ENCODE measurements around the gene DYTN. TPM values are rescaled to one million over a fixed set of nuclear protein-coding genes. Genes with fewer than 3 reads are reported as not detected.

Gene DYTN
- total and polyA plus RNA-seq, 8 donors: 0.10 to 0.27 TPM; not detected in 6

- intact Hi-C loops (cut with DNase I): no loop called here
- Histone ChIP-seq H3K4me1 (no peaks in the 10 kb centered on the region), H3K36me3 (no peaks in the 10 kb centered on the region), H3K4me3 (no peak overlapping the region), H3K9me3 (no peaks in the 10 kb centered on the region), H3K27ac (no peak overlapping the region), H3K27me3 (no peaks in the 10 kb centered on the region)
- DNase-seq: no peak
- TF ChIP-seq, protein P1, sequence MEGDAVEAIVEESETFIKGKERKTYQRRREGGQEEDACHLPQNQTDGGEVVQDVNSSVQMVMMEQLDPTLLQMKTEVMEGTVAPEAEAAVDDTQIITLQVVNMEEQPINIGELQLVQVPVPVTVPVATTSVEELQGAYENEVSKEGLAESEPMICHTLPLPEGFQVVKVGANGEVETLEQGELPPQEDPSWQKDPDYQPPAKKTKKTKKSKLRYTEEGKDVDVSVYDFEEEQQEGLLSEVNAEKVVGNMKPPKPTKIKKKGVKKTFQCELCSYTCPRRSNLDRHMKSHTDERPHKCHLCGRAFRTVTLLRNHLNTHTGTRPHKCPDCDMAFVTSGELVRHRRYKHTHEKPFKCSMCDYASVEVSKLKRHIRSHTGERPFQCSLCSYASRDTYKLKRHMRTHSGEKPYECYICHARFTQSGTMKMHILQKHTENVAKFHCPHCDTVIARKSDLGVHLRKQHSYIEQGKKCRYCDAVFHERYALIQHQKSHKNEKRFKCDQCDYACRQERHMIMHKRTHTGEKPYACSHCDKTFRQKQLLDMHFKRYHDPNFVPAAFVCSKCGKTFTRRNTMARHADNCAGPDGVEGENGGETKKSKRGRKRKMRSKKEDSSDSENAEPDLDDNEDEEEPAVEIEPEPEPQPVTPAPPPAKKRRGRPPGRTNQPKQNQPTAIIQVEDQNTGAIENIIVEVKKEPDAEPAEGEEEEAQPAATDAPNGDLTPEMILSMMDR (IDR thresholded peaks at IDR 0.05): no peak
- ATAC-seq: no peak
These were observed 102.6 kb downstream of the DYTN start for GRCh38 chr2:206615417-206616089.

DNA sequence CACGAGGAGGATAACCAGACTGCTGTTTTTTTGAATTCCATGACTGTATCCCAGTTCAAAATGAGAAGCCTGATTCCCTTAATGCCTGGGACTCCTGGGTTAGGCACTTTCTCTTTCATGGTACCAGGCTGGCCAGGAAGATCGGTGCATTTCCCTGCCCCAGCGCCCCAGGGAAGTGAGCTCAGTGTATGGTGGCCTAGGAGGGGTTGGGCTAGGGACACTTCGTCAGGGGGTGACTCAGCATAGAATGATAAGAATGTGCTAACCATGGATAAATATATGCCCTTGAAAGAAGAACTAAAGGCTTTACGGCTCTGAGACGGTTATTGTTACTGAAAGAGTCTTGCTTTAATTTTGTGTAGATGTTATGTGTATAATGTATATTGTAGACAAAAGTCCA is 103.4 kb downstream of the DYTN start:
- TF ChIP-seq, protein P1 (IDR thresholded peaks at IDR 0.05): no peak
- H3K9me3 ChIP-seq: no peaks in the 10 kb centered on the region
- DNase-seq (no peak), ATAC-seq (no peak)
- no peak overlapping the region for H3K4me3 ChIP-seq
- intact Hi-C loops (cut with DNase I): no loop called here
- H3K4me1 ChIP-seq: no peaks in the 10 kb centered on the region
- no peak overlapping the region for H3K27ac ChIP-seq
- H3K36me3 ChIP-seq: no peaks in the 10 kb centered on the region
- no peaks in the 10 kb centered on the region for H3K27me3 ChIP-seq

GRCh38 chr2:206611736-206612135 is 106.5 kb downstream of the DYTN start:
- Histone ChIP-seq H3K27me3 (no peaks in the 10 kb centered on the region), H3K4me1 (no peaks in the 10 kb centered on the region), H3K9me3 (no peaks in the 10 kb centered on the region), H3K27ac (no peak overlapping the region), H3K36me3 (no peaks in the 10 kb centered on the region), H3K4me3 (no peak overlapping the region)
- ATAC-seq (no peak), DNase-seq (no peak)
- TF ChIP-seq, protein P1 (IDR thresholded peaks at IDR 0.05): no peak
- intact Hi-C loops (cut with DNase I): no loop called here

DNA sequence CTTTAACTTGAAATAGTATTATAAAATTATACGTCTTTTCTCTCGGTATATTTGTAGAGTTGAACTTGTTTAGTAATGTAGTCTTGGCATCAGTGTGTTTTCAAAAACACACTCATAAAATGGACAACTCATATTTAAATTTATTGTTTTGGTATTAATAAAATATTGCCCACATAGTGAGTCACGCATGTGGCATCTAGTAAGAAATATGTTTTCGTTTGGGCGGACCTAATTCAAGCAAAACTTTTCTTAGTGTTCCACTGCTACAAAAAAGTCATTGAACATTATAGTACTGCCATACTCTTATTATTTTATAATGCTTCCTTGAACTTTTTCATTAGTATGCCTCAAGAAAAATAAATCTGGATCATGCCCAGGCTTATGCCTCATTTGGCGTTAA is 107.0 kb downstream of the DYTN start:
- intact Hi-C loops (cut with DNase I): no loop called here
- DNase-seq (no peak), ATAC-seq (no peak)
- Histone ChIP-seq H3K27me3 (no peaks in the 10 kb centered on the region), H3K9me3 (no peaks in the 10 kb centered on the region), H3K4me1 (no peaks in the 10 kb centered on the region), H3K4me3 (no peak overlapping the region), H3K27ac (no peak overlapping the region), H3K36me3 (no peaks in the 10 kb centered on the region)
- TF ChIP-seq, protein P1 (IDR thresholded peaks at IDR 0.05): no peak

DNA sequence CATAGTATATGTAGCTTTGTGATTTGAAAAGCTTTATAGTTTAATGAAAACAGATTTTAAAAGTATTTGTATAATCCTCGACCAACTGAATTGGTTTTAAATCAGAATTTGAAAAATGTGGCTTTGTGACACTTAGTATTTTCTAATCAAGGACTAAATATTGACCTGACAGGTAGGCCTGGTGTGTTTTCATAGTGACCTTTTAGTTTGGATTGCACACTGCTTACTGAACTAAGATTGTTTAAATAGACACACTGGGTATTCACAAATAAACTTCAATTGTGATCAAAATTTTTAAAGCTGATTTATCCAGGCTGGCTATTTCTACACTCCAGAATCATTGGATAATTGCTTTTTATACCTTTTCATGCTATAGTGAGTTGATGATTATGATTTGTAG is 107.7 kb downstream of the DYTN start:
- Histone ChIP-seq H3K9me3 (no peaks in the 10 kb centered on the region), H3K4me1 (no peaks in the 10 kb centered on the region), H3K27me3 (no peaks in the 10 kb centered on the region), H3K4me3 (no peak overlapping the region), H3K36me3 (no peaks in the 10 kb centered on the region), H3K27ac (no peak overlapping the region)
- ATAC-seq: no peak
- no peak for DNase-seq
- intact Hi-C loops (cut with DNase I): no loop called here
- TF ChIP-seq, protein P1 (IDR thresholded peaks at IDR 0.05): no peak
